Measurements from ENCODE around the gene TUBD1.
"Not testable (repeated sequence)": the region's sequence is repeated elsewhere in the genome, so short reads cannot be mapped to it uniquely, and the experiment has no call there.

Gene TUBD1

GRCh38 chr17:59876107-59876506, 16.6 kb downstream of the TUBD1 start:
- DNase-seq: no peak

GRCh38 chr17:59874376-59874775, 18.4 kb downstream of the TUBD1 start:
- DNase-seq: no peak

- not testable (repeated sequence) for DNase-seq
Observed at GRCh38 chr17:59873414-59873813, 19.3 kb downstream of the TUBD1 start.

DNA sequence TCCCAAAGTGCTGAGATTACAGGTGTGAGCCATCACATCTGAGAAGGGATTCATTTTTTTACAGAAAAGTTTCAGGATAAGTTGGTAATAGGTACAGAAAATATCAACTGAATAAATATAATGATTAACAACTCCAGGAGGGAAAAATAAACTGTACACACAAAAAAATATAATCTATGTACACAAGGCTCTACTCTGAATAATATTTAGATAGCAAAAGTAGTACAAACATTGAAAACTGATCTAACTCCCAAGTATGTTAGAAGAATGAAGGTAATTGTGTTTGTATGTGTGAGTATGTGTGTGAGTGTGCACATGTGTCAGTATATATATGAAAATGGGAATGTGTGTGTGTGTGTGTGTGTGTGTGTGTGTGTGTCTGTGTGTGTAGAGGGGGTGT, 20.4 kb downstream of the TUBD1 start:
- no peak for DNase-seq

DNA sequence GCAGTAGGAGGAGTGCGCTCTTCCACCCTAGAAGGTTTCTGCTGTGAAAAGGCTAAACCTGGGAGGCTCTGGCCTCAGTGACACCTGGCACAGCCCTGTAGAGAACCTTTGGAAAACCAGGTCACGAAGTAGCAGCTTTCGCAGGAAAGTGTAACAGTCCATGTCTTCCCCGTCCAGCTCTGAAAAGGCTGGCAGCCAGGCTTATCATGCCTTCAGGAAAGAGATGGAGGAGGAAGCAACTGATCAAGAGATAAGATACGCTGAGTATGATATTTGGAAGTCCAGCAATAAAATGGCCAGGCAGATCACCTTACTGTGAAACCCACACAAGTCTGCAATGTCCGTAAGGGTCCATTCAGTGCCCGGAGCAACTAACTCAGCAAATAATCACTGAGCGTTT, 22.3 kb downstream of the TUBD1 start:
- no peak for DNase-seq

DNA sequence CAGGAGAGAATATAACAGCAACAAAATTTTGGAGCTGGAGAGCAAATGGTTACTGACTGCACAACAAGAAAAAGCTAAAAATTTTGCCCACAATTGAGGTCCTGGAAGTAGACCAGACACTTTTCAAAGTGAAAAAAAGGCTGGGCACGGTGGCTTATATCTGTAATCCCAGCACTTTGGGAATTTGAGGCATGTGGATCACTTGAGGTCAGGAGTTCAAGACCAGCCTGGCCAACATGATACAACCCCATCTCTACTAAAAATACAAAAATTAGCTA, 22.9 kb downstream of the TUBD1 start:
- DNase-seq: no peak

DNA sequence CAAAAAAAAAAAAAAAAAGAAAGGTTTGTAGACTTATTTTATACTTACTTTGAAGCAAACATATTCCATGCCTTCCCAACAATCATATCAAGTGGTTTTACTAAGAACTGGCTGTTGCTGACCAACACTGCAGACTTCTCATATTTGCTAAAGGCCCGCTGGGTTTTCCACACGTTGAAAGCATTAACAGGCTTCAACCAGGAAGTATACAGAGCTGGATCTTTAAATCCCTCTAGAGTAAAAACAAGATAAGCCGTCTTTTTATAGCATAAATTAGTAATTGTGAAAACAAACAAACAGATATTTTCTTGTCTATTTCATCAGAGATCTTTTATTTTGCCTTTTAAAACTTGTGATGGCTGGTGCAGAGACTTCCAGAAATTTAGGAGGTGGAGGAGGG, 29.1 kb downstream of the TUBD1 start:
- no peak for DNase-seq

DNA sequence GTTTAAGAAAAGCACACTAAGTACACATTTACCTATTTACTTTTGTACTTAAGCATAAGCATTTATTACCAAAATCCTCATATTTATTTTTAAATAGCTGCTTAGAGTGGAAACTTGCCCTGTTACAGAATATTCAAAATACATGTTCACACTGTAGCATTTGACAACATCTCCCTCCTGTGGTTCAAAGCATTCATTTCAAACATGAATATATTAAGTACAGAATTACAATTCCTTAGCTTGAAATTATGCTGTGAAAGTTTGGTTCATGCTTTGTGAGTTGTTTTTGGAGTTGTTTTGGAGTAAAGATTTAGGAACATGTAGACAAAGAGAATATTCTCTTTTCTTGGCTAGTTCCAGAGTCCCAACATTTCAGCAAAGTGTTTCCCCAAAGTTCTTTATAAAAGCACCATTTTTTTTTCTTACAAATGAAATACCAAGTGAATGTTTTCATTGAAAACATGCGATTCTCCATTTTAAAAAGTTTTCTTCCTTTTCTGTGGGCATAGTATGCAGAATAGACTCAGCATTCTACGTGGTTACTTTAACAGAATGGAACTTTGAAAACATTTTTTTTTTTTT, 33.2 kb downstream of the TUBD1 start:
- no peak for DNase-seq

DNA sequence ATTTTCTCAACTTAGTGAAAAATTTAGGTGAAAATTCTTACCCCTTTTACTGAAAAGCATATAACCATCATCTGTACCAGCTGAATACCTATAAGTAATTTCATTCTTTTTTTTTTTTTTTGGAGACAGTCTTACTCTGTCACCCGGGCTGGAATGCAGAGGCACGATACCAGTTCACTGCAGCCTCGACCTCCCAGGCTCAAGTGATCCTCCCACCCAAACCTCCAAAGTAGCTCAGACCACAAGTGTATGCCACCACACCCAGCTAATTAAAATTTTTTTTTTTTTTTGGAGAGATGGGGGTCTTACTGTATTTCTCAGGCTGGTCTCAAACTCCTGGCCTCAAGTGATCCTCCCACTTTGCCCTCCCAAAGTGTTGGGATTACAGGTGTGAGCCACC, 33.8 kb downstream of the TUBD1 start:
- DNase-seq: no peak

DNA sequence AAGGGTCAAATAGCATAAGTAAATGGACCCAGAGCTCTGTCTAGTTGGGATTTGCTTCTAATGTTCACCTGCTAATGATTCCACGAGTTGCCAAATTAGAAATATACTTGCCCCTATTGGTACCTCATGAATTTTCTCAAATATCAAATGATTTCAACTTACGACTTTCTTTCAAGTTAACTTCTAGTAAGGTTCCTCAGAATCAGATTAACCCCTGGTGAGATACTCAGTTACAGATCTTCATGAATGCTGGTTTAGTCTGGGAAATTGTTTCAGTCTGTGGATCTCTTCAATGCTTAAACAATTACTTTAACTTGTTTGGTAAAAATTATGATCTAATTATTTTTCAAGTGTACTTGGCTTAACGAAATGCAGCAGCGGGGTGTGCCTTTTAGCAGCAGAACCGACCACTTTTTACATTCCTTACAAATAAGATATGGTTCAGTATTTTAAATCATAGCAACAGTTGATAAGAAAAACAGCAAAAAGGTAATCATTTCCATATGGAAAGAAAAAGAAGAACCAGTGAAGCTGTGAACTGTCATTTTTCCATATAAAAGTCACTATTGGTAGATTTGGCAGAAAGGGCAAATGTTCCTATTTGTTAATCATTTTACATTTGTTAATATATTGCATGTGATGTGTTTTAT, 34.5 kb downstream of the TUBD1 start:
- no peak for DNase-seq

DNA sequence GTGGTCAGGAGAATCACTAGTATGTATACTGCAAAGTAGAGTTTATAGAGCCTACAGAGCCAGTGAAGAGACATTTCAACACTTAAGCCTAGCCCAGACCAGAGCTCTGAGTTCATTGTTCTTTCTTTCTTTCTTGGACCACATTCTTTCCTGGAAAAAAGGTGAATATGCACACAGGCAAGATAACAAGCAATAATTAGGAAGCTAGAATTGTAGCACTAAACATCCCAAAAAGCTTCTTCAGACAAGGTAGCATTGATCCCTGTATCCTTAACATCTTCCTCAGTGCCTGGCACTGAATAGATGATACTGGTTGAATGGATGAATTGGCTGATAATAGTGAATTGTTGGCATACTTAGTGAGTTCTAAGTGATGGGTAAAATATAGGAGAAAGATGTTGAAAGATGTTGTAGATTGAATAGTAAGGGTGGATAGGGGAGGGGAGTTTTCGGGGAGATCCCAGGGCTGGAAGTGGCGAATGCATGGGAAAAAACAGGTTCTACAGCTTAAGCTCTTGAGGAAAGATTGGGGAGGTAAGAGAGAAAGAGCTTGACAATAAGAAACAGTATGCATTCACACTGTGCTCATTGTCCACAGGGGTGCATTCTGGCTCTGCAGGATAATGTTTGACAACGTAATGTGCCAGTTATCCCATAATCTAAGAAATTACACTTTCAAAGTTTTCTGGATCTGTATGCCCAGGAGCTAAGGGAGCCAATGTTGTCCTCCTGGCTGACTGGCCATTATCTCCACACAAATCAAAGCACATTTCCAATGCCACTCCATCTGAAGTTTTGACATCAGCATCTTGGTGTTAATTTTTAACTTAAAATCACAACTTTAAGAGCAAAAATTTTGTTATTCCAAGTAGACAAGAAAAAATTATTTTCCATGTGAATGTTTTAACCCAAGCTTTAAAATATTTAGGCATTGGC, 35.6 kb downstream of the TUBD1 start:
- no peak for DNase-seq

DNA sequence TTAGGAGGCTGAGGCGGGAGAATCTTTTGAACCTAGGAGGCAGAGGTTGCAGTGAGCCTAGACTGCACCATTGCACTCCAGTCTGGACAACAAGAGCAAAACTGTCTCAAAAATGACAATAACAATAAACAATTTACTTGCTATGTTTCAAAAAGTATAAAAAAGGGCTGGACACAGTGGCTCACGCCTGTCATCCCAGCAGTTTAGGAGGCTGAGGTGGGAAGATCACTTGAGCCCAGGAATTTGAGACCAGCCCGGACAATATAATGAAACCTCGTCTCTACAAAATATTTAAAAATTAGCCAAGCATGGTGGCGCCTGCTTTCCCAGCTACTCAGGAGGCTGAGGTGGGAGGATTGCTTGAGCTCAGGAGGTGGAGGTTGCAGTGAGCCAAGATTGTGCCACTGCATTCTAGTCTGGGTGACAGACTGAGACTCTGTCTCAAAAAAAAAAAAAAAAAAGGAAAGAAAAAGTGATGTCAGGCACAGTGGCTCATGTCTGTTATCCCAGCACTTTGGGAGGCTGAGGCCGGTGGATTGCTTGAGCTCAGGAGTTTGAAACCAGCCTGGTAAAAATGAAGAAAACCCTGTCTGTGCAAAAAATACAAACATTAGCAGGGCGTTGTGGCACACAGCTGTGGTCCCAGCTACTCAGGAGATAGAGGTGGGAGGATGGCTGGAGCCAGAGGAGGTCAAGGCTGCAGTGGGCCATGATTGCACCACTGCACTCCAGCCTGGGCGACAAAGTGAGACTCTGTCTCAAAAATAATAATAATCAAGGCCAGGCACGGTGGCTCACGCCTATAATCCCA, 38.6 kb downstream of the TUBD1 start:
- DNase-seq: not testable (repeated sequence)

DNA sequence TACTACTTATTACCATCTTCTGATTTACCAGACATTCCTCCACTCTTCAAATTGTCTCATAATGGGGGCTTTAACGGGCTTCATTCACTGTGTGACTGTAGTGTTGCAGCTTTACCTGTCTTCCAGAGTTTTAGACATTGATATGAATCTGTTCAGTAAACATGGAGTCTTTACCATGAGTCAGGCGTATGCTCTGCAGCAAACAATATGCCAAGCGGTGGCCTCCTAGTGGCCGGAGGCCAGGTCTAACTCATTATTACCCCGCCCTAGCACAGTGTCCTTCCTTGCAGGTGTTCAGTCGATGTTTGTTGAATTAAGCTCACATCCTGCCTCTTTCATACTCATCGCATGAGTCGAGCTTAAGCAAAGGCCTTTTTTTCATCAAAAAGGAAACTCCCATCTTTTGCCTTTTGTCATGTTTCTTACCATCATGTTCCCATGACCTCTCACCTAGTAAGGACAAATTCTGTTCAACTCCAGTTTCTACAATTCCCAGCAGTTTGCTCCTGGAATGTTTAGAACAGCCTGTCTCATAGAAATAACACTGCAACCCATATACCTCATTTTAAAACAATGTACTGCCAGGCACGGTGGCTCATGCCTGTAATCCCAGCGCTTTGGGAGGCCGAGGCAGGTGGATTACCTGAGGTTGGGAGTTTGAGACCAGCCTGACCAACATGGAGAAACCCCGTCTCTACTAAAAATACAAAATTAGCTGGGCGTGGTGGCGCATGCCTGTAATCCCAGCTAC, 39.4 kb downstream of the TUBD1 start:
- DNase-seq: no peak

- DNase-seq: not testable (repeated sequence)
Observed at GRCh38 chr17:59852847-59853167, 39.9 kb downstream of the TUBD1 start.

GRCh38 chr17:59851439-59852375, 41.0 kb downstream of the TUBD1 start:
- DNase-seq: no peak

- DNase-seq: not testable (repeated sequence)
Observed at GRCh38 chr17:59850311-59850710, 42.4 kb downstream of the TUBD1 start.

- no peak for DNase-seq
Observed at GRCh38 chr17:59848778-59849177, 44.0 kb downstream of the TUBD1 start.

- no peak for DNase-seq
Observed at GRCh38 chr17:59848385-59848668, 44.4 kb downstream of the TUBD1 start.

DNA sequence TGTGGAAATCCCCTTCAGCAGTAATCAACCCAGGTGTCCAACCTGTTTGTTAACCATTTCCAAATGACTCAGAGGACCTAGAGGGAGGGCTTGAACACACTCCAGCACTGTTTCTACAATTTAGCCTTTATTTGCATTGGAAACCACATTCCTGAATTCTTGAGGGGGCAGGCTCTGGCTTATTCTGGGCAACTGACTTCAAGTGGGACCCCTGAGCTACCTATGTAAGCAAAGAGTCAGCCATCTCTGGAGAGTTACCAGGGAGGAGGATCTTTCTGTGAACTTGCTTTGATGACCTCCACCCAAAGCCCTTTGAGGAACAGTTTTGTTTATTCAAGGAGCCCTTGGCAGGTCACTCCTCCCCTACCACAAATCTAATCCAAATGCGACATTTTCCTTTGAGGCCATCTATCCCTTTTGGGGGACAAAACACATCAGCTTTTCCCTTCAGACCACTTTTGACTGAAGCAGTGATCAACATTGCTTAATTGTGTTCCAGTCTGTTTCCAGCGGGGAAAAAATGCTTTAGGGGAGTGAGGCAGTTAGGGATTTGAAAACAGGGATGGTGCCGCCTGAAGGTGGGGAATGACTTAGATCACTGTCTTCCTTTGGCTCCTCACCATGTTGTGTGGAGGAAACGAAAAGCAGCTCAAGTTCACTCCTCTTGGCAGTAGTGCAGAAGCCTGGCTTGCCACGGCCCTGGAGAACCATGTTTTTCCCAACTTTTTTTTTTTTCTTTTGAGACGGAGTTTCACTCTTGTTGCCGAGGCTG, 46.2 kb downstream of the TUBD1 start:
- no peak for DNase-seq

DNA sequence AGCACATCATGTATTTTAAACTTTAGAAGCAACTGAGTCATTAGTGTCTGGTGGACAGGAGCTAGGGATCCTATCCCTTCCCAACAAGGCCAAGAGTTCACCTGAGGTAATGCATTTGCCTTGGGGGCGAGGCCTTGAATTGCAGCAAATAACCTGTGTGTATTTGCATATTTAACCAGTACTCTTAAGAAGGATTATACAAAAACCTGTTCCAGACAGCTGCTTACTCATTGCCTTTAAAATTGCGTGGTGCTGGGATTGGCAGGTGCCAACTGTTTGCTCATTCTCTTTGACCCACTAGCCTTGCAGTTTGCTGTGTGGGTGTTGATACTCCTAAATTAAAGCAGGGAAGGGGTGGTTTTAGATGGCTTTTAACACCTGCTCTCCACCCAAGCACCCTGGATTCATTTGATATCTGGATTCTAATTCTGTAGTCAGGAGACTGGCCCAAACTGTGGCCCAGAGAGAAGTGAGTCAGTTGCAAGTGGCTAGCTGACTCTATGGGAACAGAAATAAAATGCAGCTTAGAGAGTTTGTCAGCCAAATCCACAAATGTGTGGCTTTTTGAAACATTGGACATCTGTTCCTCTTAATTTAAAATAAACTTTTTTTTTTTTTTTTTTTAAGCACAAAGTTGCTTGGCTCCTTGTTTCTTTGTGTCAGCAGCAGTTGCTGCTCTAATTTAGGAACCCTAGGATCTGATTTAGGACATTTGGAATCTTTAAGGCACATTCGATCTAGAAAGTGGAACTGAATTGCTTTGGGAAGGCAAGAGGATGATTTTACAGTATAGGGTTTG, 46.9 kb downstream of the TUBD1 start:
- DNase-seq: no peak

All from right kidney (tissue), 1 donor.